Lung (tissue), 12 donors: ENCODE measurements around the gene PHACTR1. TPM values are rescaled to one million over a fixed set of nuclear protein-coding genes. Genes with fewer than 3 reads are reported as not detected.
A peak's percentile ranks its signal among the peaks of the same experiment; 100 is the strongest.

ENCODE experiments used
- ATAC-seq: fragments of 200-7000 bp; cut with Tn5 transposase; one replicate; pipeline ENCODE4 v1.9.1; 2020; ENCODE audit warnings: moderate number of reproducible peaks; ENCODE audit not compliant: insufficient read depth, low FRiP score
- DNase-seq, 3 donors: peaks; one replicate each; pipeline ENCODE4 v3.0.0-alpha.2; 2013 to 2017
- H3K27ac ChIP-seq, 2 donors: one replicate each; pipeline ENCODE4 v1.5.1; 2013; ENCODE audit warnings: mild to moderate bottlenecking in 2 of 2, moderate library complexity in 2 of 2, control low read depth in 1 of 2, inconsistent platforms in 1 of 2, low read depth in 1 of 2, low read length in 1 of 2
- H3K27me3 ChIP-seq, 3 donors: one replicate each; pipeline ENCODE4 v1.5.1; 2013; ENCODE audit warnings: low read length in 2 of 3; ENCODE audit not compliant: control insufficient read depth in 3 of 3, insufficient read depth in 3 of 3
- H3K36me3 ChIP-seq, 4 donors: one replicate each; pipeline ENCODE4 v1.5.1; 2013; ENCODE audit warnings: low read length in 4 of 4, mild to moderate bottlenecking in 1 of 4, moderate library complexity in 1 of 4; ENCODE audit not compliant: control insufficient read depth in 4 of 4, insufficient read depth in 4 of 4
- H3K4me1 ChIP-seq, 5 donors: one replicate each; pipeline ENCODE4 v1.5.1; 2013; ENCODE audit warnings: low read length in 5 of 5, mild to moderate bottlenecking in 2 of 5, moderate library complexity in 1 of 5; ENCODE audit not compliant: control insufficient read depth in 5 of 5, insufficient read depth in 5 of 5
- H3K4me3 ChIP-seq: one replicate; pipeline ENCODE4 v1.5.1; 2013; ENCODE audit warnings: mild to moderate bottlenecking, control low read depth, moderate library complexity
- H3K9ac ChIP-seq, 2 donors: one replicate each; pipeline ENCODE4 v1.5.1; 2013; ENCODE audit warnings: low read length in 2 of 2, control low read depth in 1 of 2; ENCODE audit not compliant: insufficient read depth in 1 of 2
- H3K9me3 ChIP-seq, 4 donors: one replicate each; pipeline ENCODE4 v1.5.1; 2013; ENCODE audit warnings: low read length in 3 of 4, mild to moderate bottlenecking in 1 of 4, moderate library complexity in 1 of 4; ENCODE audit not compliant: control insufficient read depth in 4 of 4, insufficient read depth in 3 of 4
- WGBS, 2 donors: extraction: QIAGEN DNeasy Blood & Tissue Kit; methylation state at CpG; one replicate each; pipeline ENCODE4 v1.1.7; 2013; 5-methylcytosine and 5-hydroxymethylcytosine counted together
- polyA plus RNA-seq, 2 donors: library from polyadenylated mRNA; stranded (reverse); fragments of 200-250 nt; gene quantifications; one replicate each; pipeline ENCODE4 v1.2.1, GENCODE V29; 2013
- total RNA-seq, 2 donors: library from RNA; depleted of rRNA in 1 of 2; stranded (reverse); fragments of >200 nt in 1 of 2; gene quantifications; one replicate each; pipeline ENCODE4 v1.2.1, GENCODE V29; 2014 to 2021
- TF ChIP-seq, protein P1 (sequence below): IDR thresholded peaks from 2 replicates; pipeline ENCODE4 v1.5.1; 2012; ENCODE audit warnings: mild to moderate bottlenecking; ENCODE audit errors: control extremely low read depth, extremely low read depth
- donor health status: control.
- donor health status: control.
- donor health status: Bipolar disorder and iron deficiency.
- donor health status: healthy.
- donor health status: DM: yes; HTN: yes; CAD: no.

Gene PHACTR1
- total and polyA plus RNA-seq, 4 donors, result 16.3 to 58.8 (median 41.9) TPM

DNA sequence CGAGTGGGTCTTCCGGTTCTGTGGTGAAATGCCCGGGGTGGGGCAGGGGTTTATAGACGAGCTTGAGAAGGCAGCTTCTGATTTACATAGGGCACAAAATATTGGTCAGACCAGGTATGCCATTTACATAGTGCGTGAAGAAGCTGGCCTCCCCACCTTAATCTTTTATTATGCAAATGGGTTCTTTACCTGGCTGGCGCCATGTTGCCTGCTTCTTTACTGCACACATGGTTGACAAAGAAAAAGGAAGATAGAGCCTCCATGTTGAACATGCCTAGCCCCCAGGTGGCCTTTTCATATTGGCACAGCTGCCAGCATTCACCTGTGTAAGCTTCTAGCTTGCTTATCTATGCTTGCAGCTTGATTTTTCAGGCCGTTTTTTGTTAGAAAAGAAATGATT is 276.2 kb downstream of the PHACTR1 start:
- WGBS, 2 donors, result 90 to 95% methylated on average over 7 of the region's 7 CpGs
- ATAC-seq, result no peak
- TF ChIP-seq, protein P1, sequence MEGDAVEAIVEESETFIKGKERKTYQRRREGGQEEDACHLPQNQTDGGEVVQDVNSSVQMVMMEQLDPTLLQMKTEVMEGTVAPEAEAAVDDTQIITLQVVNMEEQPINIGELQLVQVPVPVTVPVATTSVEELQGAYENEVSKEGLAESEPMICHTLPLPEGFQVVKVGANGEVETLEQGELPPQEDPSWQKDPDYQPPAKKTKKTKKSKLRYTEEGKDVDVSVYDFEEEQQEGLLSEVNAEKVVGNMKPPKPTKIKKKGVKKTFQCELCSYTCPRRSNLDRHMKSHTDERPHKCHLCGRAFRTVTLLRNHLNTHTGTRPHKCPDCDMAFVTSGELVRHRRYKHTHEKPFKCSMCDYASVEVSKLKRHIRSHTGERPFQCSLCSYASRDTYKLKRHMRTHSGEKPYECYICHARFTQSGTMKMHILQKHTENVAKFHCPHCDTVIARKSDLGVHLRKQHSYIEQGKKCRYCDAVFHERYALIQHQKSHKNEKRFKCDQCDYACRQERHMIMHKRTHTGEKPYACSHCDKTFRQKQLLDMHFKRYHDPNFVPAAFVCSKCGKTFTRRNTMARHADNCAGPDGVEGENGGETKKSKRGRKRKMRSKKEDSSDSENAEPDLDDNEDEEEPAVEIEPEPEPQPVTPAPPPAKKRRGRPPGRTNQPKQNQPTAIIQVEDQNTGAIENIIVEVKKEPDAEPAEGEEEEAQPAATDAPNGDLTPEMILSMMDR, result no peak

GRCh38 chr6:12993283-12993898 is 276.8 kb downstream of the PHACTR1 start:
- no peak for ATAC-seq
- Histone ChIP-seq H3K27ac (peak overlapping the region in 1 of 2 donors; percentile 33), H3K9me3 (peaks cover 0 to 3% (median 2%) of the 10 kb centered on the region in 4 donors), H3K9ac (no peak overlapping the region), H3K27me3 (no peaks in the 10 kb centered on the region), H3K4me1 (peaks cover 0 to 2% (median 0%) of the 10 kb centered on the region in 5 donors), H3K4me3 (no peak overlapping the region), H3K36me3 (no peaks in the 10 kb centered on the region)
- DNase-seq, result no peak
- TF ChIP-seq, protein P1, result no peak
- 90 to 97% methylated on average over 5 of the region's 5 CpGs for WGBS, 2 donors

More for the DNA sequence above, 276.2 kb downstream of the PHACTR1 start:
- Histone ChIP-seq H3K27ac (no peak overlapping the region), H3K9ac (no peak overlapping the region), H3K36me3 (no peaks in the 10 kb centered on the region), H3K4me1 (peaks cover 0 to 2% (median 0%) of the 10 kb centered on the region in 5 donors), H3K9me3 (peaks cover 0 to 3% (median 2%) of the 10 kb centered on the region in 4 donors), H3K27me3 (no peaks in the 10 kb centered on the region), H3K4me3 (no peak overlapping the region)
- DNase-seq, result no peak

DNA sequence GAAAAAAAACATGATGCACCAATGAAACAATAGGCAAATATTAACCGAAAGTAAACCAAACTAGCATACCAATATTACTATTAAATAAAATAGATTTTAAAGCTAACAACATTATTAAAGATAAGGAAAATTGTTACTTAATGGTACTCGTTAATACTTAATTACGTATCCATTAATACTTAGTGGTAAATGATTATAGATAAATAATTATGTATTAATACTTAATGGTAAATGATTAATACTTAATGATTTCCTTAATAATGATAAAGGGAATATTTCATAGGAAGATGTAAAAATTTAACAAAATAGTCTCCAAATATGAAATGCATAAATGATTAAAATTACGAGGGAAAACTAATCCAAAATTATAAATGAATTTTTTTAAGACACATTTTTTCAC is 278.9 kb downstream of the PHACTR1 start:
- Histone ChIP-seq H3K36me3 (no peaks in the 10 kb centered on the region), H3K27me3 (no peaks in the 10 kb centered on the region), H3K4me3 (no peak overlapping the region), H3K27ac (no peak overlapping the region), H3K9ac (no peak overlapping the region), H3K9me3 (peaks cover 0 to 3% (median 2%) of the 10 kb centered on the region in 4 donors), H3K4me1 (peaks cover 0 to 2% (median 0%) of the 10 kb centered on the region in 5 donors)
- ATAC-seq (no peak), DNase-seq (no peak)
- TF ChIP-seq, protein P1, result no peak
- WGBS, 2 donors, result 96 to 97% methylated on average over 4 of the region's 4 CpGs

GRCh38 chr6:13000537-13000936 is 284.0 kb downstream of the PHACTR1 start:
- H3K27ac ChIP-seq, result no peak overlapping the region
- DNase-seq (no peak), ATAC-seq (no peak)
- no peaks in the 10 kb centered on the region for H3K9me3 ChIP-seq
- H3K36me3 ChIP-seq, result no peaks in the 10 kb centered on the region
- H3K9ac ChIP-seq, result no peak overlapping the region
- H3K27me3 ChIP-seq, result no peaks in the 10 kb centered on the region
- TF ChIP-seq, protein P1, result no peak
- no peak overlapping the region for H3K4me3 ChIP-seq
- H3K4me1 ChIP-seq, result peaks cover 0 to 5% (median 0%) of the 10 kb centered on the region in 5 donors
